HCT116 (cell line): ENCODE measurements around the gene RAD9A. TPM values are rescaled to one million over a fixed set of nuclear protein-coding genes. Genes with fewer than 3 reads are reported as not detected.
A peak's percentile ranks its signal among the peaks of the same experiment; 100 is the strongest.

ENCODE experiments used
- ATAC-seq: fragments of 200-7000 bp; cut with Tn5 transposase; 2 replicates; pipeline ENCODE4 v1.9.1; 2020; ENCODE audit warnings: mild to moderate bottlenecking, moderate library complexity
- BruUV-seq: library from RNA; stranded (reverse); fragments of 400-500 nt; replicated peaks from 2 replicates; lab custom pipeline; 2021; lab: Mats Ljungman, UMichigan
- CTCF ChIA-PET: fragments of 300-600 bp; sonication (Branson Sonifier 250); formaldehyde crosslinking; loops from one replicate; lab custom pipeline; 2021; ENCODE audit warnings: antibody characterized with exemption; lab: Charles Lee
- POLR2A ChIA-PET: fragments of 300-600, 350-600 bp; sonication (Branson Sonifier 250); formaldehyde crosslinking; loops from one replicate; lab custom pipeline; 2021; ENCODE audit warnings: antibody characterized with exemption; lab: Charles Lee
- RAD21 ChIA-PET, 2 experiments: fragments of 300-600 bp; sonication (Branson Sonifier 250); formaldehyde crosslinking; loops; one replicate each; lab custom pipeline; 2023; ENCODE audit warnings: low total read pairs in 2 of 2; ENCODE audit not compliant: uncharacterized antibody in 2 of 2, unreplicated experiment in 2 of 2, low non-redundant PET in 1 of 2; lab: Charles Lee
- DNase-seq: peaks from one replicate; pipeline ENCODE4 v3.0.0-alpha.2; 2010; ENCODE audit warnings: low read depth, low spot score
- H2AFZ ChIP-seq: fragments of 200-600 bp; shearing (Covaris generic), sonication (generic); 2 replicates; pipeline ENCODE4 v1.6.1; 2017; ENCODE audit warnings: low read depth, mixed run types, mixed read lengths, antibody characterized with exemption, low read length; ENCODE audit not compliant: poor library complexity, severe bottlenecking
- H3K27ac ChIP-seq: 2 replicates; pipeline ENCODE4 v1.5.1; 2012; ENCODE audit warnings: low read depth, low read length
- H3K27me3 ChIP-seq: fragments of 200-600 bp; sonication (generic); 2 replicates; pipeline ENCODE4 v1.6.1; 2016; ENCODE audit warnings: mixed run types, low read length, mixed read lengths; ENCODE audit not compliant: insufficient read depth
- H3K36me3 ChIP-seq, 2 experiments: fragments of 200-500 bp in 1 of 2; fragments of 200-600 bp in 1 of 2; sonication (Bioruptor generic) in 1 of 2; sonication (generic) in 1 of 2; 2 replicates each; pipeline versions ENCODE4 v1.5.1 to v1.6.1; 2014 to 2016; ENCODE audit warnings: low read length in 2 of 2, inconsistent platforms in 1 of 2, mixed read lengths in 1 of 2, mixed run types in 1 of 2; ENCODE audit not compliant: insufficient read depth in 2 of 2, control insufficient read depth in 1 of 2
- H3K4me1 ChIP-seq, 2 experiments: fragments of 200-600 bp in 1 of 2; sonication (generic) in 1 of 2; 2 replicates each; pipeline versions ENCODE4 v1.5.1 to v1.6.1; 2012 to 2017; ENCODE audit warnings: low read length in 2 of 2, inconsistent platforms in 1 of 2, mild to moderate bottlenecking in 1 of 2, mixed read lengths in 1 of 2, mixed run types in 1 of 2, moderate library complexity in 1 of 2; ENCODE audit not compliant: insufficient read depth in 2 of 2, control insufficient read depth in 1 of 2
- H3K4me2 ChIP-seq: fragments of 200-600 bp; sonication (generic); 2 replicates; pipeline ENCODE4 v1.6.1; 2017; ENCODE audit warnings: mixed run types, low read length, mixed read lengths
- H3K4me3 ChIP-seq, 2 experiments: fragments of 200-600 bp in 1 of 2; sonication (generic) in 1 of 2; replicated peaks in 1 of 2; 2 replicates each; pipeline ENCODE4 v1.5.1; 2011 to 2016; ENCODE audit warnings: low read length in 2 of 2, control low read depth in 1 of 2, low read depth in 1 of 2, mild to moderate bottlenecking in 1 of 2, mixed read lengths in 1 of 2, mixed run types in 1 of 2
- H3K79me2 ChIP-seq: fragments of 200-600 bp; sonication (generic); 2 replicates; pipeline ENCODE4 v1.6.1; 2017; ENCODE audit warnings: mild to moderate bottlenecking, mixed run types, low read length, moderate library complexity, mixed read lengths; ENCODE audit not compliant: insufficient read depth
- H3K9ac ChIP-seq: fragments of 200-600 bp; sonication (generic); 2 replicates; pipeline ENCODE4 v1.6.1; 2016; ENCODE audit warnings: low read length, mixed read lengths
- H3K9me2 ChIP-seq: fragments of 200-600 bp; sonication (generic), shearing (Covaris generic); 2 replicates; pipeline ENCODE4 v1.6.1; 2017; ENCODE audit warnings: mixed run types, mild to moderate bottlenecking, moderate library complexity; ENCODE audit not compliant: insufficient read depth
- H3K9me3 ChIP-seq, 2 experiments: fragments of 200-500 bp in 1 of 2; fragments of 200-600 bp in 1 of 2; sonication (Bioruptor generic) in 1 of 2; sonication (generic) in 1 of 2; 2 replicates each; pipeline ENCODE4 v1.6.1; 2014 to 2017; ENCODE audit warnings: low read length in 2 of 2, mixed read lengths in 2 of 2, inconsistent platforms in 1 of 2, low read depth in 1 of 2, mild to moderate bottlenecking in 1 of 2, mixed run types in 1 of 2, moderate library complexity in 1 of 2; ENCODE audit not compliant: control insufficient read depth in 1 of 2, insufficient read depth in 1 of 2
- H4K20me1 ChIP-seq: fragments of 200-600 bp; sonication (generic), shearing (Covaris generic); 2 replicates; pipeline ENCODE4 v1.6.1; 2017; ENCODE audit warnings: mixed run types, mild to moderate bottlenecking, moderate library complexity; ENCODE audit not compliant: insufficient read depth
- POLR2A ChIP-seq: IDR thresholded peaks from 2 replicates; pipeline ENCODE4 v1.7.0; 2011; ENCODE audit warnings: borderline replicate concordance; ENCODE audit not compliant: insufficient read depth, insufficient read length; ENCODE audit errors: extremely low read depth
- POLR2AphosphoS5 ChIP-seq: IDR thresholded peaks from 2 replicates; pipeline ENCODE4 v1.6.1; 2011; ENCODE audit warnings: mild to moderate bottlenecking, low read depth, low read length, moderate library complexity
- RAD21 ChIP-seq: IDR thresholded peaks from 2 replicates; pipeline ENCODE4 v1.6.1; 2012; ENCODE audit warnings: low read depth, mild to moderate bottlenecking
- TCF7L2 ChIP-seq: IDR thresholded peaks from 2 replicates; pipeline ENCODE4 v1.7.0; 2011; ENCODE audit warnings: borderline replicate concordance, inconsistent platforms; ENCODE audit not compliant: insufficient read depth, insufficient read length; ENCODE audit errors: extremely low read depth
- YY1 ChIP-seq: IDR thresholded peaks from 2 replicates; pipeline ENCODE4 v1.6.1; 2011; ENCODE audit warnings: low read length, low read depth, moderate library complexity, mild to moderate bottlenecking; ENCODE audit not compliant: insufficient replicate concordance; ENCODE audit errors: extremely low read depth
- ZNF274 ChIP-seq: fragments of 200-500 bp; sonication (Bioruptor generic); IDR thresholded peaks from 2 replicates; pipeline ENCODE4 v1.6.1; 2014; ENCODE audit warnings: mild to moderate bottlenecking, low read depth, low read length, inconsistent platforms
- intact Hi-C: fragments of 100-400 bp; cut with micrococcal nuclease; formaldehyde crosslinking; loops from 2 replicates; pipeline ENCODE4 v1.10.0; 2022
- total RNA-seq: library from RNA; stranded (reverse); gene quantifications from one replicate; pipeline ENCODE4 v1.2.1, GENCODE V29; 2021; ENCODE audit not compliant: unreplicated experiment
- TF ChIP-seq, protein P1 (sequence below): IDR thresholded peaks from 2 replicates; pipeline ENCODE4 v1.6.1; 2011; ENCODE audit warnings: mild to moderate bottlenecking, low read length, moderate library complexity; ENCODE audit not compliant: insufficient replicate concordance; ENCODE audit errors: extremely low read depth
- TF ChIP-seq, protein P2 (sequence below), 3 experiments: fragments of 200-600 bp in 1 of 3; sonication (generic) in 1 of 3; IDR thresholded peaks in 2 of 3; conservative IDR thresholded peaks in 1 of 3; 2 replicates each; pipeline ENCODE4 v1.5.1; 2012 to 2017; ENCODE audit warnings: low read depth in 2 of 3, low read length in 2 of 3, antibody characterized with exemption in 1 of 3, borderline replicate concordance in 1 of 3, control low read depth in 1 of 3, mild to moderate bottlenecking in 1 of 3, mixed read lengths in 1 of 3, mixed run types in 1 of 3, moderate library complexity in 1 of 3; ENCODE audit not compliant: insufficient read depth in 1 of 3

RAD9A gene
- total RNA-seq, 1 experiment from 2014 or later = 49.8 TPM

DNA sequence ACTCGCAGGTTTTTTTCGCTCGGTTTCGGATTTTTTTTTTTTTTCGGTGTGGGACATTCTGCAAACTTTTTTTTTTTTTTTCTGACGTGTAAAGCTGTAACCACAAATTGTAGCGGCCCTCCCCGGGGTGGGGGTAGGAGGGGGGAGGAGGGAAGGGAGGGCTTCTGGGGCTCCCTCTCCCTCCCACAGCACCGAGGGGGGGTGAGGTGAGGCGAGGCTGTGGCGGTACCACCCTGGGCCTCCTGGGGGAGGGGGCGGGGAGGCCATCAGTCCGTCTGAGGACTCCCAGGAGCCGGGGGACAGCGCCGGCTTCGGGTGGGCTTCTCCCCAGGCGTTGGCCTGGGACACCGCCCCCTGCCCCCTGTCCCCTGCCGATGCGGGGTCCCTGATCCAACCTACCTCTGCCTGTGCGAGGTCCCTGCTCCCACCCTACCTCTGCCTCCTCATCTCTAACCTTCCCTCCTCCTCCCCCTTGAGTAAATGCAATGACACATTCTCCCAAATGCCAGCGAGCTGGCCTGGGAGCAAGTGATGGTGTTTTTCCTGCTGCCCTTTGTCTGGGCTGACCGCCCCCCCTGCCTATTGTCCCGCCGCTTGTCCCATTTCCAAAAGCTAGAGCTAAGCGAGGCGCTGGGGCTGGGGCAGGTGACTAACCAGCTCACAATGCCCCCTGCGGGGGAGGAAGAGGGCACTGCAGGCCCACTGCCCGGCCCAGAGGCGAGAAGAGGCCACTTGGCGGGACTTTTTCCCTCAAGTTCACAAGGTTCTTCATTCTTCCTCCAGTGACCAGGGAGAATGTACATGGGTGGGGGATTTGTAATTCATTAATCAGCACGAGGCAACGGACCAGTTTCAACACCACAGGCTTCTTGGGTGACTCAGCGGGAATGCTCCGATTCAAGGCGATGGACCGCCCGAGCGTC lies 17.9 kb upstream of the RAD9A start:
- DNase-seq = peak; percentile 93
- H3K4me1 ChIP-seq = peaks cover 58 to 84% of the 10 kb centered on the region in 2 experiments
- no peaks in the 10 kb centered on the region; a peak in 1 of 4 replicates for H3K36me3 ChIP-seq
- POLR2A ChIA-PET = interaction anchor here (0.9 to 15.1 kb wide), 5 partner anchors 11 to 57 kb away, joined by 3 to 210 read pairs (median 4); partner anchors contain the start of genes POLD4 and PPP1CA
- BruUV-seq = no TSS peak
- H3K79me2 ChIP-seq = peaks cover 39% of the 10 kb centered on the region
- H2AFZ ChIP-seq = no peak overlapping the region
- peak overlapping the region; percentile 64 to 83 for H3K4me3 ChIP-seq
- no peaks in the 10 kb centered on the region for H3K27me3 ChIP-seq
- H4K20me1 ChIP-seq = no peaks in the 10 kb centered on the region
- H3K9ac ChIP-seq = peak overlapping the region; percentile 100
- peak overlapping the region; percentile 88 for H3K4me2 ChIP-seq
- H3K9me2 ChIP-seq = no peaks in the 10 kb centered on the region
- peak overlapping the region; percentile 100 for H3K27ac ChIP-seq
- CTCF ChIA-PET = interaction anchor here (0.6 to 15.5 kb wide), 7 partner anchors 8 to 89 kb away, joined by 3 to 456 read pairs (median 4); partner anchors contain the start of genes POLD4 and PPP1CA
- peak; percentile 69 for ATAC-seq
- intact Hi-C loops = loop anchor here (1.0 kb wide), 1 partner anchor 17 kb away; no protein-coding TSS in a partner anchor
- TF ChIP-seq TCF7L2 = peak; percentile 34
- TF ChIP-seq, protein P1, sequence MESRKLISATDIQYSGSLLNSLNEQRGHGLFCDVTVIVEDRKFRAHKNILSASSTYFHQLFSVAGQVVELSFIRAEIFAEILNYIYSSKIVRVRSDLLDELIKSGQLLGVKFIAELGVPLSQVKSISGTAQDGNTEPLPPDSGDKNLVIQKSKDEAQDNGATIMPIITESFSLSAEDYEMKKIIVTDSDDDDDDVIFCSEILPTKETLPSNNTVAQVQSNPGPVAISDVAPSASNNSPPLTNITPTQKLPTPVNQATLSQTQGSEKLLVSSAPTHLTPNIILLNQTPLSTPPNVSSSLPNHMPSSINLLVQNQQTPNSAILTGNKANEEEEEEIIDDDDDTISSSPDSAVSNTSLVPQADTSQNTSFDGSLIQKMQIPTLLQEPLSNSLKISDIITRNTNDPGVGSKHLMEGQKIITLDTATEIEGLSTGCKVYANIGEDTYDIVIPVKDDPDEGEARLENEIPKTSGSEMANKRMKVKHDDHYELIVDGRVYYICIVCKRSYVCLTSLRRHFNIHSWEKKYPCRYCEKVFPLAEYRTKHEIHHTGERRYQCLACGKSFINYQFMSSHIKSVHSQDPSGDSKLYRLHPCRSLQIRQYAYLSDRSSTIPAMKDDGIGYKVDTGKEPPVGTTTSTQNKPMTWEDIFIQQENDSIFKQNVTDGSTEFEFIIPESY = peak; percentile 30
- peak; percentile 77 for TF ChIP-seq POLR2AphosphoS5
- TF ChIP-seq, protein P2, sequence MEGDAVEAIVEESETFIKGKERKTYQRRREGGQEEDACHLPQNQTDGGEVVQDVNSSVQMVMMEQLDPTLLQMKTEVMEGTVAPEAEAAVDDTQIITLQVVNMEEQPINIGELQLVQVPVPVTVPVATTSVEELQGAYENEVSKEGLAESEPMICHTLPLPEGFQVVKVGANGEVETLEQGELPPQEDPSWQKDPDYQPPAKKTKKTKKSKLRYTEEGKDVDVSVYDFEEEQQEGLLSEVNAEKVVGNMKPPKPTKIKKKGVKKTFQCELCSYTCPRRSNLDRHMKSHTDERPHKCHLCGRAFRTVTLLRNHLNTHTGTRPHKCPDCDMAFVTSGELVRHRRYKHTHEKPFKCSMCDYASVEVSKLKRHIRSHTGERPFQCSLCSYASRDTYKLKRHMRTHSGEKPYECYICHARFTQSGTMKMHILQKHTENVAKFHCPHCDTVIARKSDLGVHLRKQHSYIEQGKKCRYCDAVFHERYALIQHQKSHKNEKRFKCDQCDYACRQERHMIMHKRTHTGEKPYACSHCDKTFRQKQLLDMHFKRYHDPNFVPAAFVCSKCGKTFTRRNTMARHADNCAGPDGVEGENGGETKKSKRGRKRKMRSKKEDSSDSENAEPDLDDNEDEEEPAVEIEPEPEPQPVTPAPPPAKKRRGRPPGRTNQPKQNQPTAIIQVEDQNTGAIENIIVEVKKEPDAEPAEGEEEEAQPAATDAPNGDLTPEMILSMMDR (IDR thresholded peaks at IDR 0.05 in 2 of 3, conservative IDR thresholded peaks at IDR 0.05 in 1 of 3; ENCODE audit: borderline replicate concordance in 1 of 3, insufficient read depth in 1 of 3, low read depth in 2 of 3, low read length in 2 of 3) = peak in 2 of 3 experiments; percentile 32 to 41; a peak in 3 of 6 replicates
- TF ChIP-seq RAD21 = no peak
- TF ChIP-seq POLR2A = peak; percentile 3
- TF ChIP-seq YY1 = peak; percentile 30
- TF ChIP-seq ZNF274 = no peak
- TF ChIP-seq, all 23 proteins: peak for 6
- RAD21 ChIA-PET = interaction anchor here (0.5 to 1.6 kb wide), 6 partner anchors 8 to 57 kb away, joined by 3 to 9 read pairs (median 5); no protein-coding TSS in a partner anchor
- H3K9me3 ChIP-seq = no peaks in the 10 kb centered on the region
